Nephron (organoid): ENCODE measurements around the gene PALMD.

Experiments used
- H3K27ac Mint-ChIP-seq, 3 experiments: 2 replicates each; pipeline ENCODE4 v1.8.0; 2020; ENCODE audit warnings: mixed read lengths in 3 of 3, mild to moderate bottlenecking in 2 of 3, moderate library complexity in 1 of 3
- H3K27me3 Mint-ChIP-seq: 2 replicates; pipeline ENCODE4 v1.8.0; 2021; ENCODE audit warnings: low read depth, mild to moderate bottlenecking, moderate library complexity, mixed read lengths
- H3K36me3 Mint-ChIP-seq: 2 replicates; pipeline ENCODE4 v1.8.0; 2020; ENCODE audit warnings: low read depth, mixed read lengths
- H3K4me1 Mint-ChIP-seq: 2 replicates; pipeline ENCODE4 v1.8.0; 2020; ENCODE audit warnings: mixed read lengths
- H3K4me3 Mint-ChIP-seq, 3 experiments: 2 replicates each; pipeline ENCODE4 v1.8.0; 2020; ENCODE audit warnings: mild to moderate bottlenecking in 3 of 3, mixed read lengths in 3 of 3, moderate library complexity in 2 of 3
- H3K9me3 Mint-ChIP-seq: 2 replicates; pipeline ENCODE4 v1.8.0; 2020; ENCODE audit warnings: mixed read lengths
- CTCF ChIP-seq, 3 experiments: fragments of 200-600 bp; sonication (generic); IDR thresholded peaks; one replicate each; pipeline ENCODE4 v1.5.0; 2021; ENCODE audit warnings: antibody characterized with exemption in 3 of 3; ENCODE audit not compliant: unreplicated experiment in 3 of 3

The PALMD gene

GRCh38 chr1:99638853-99639252 is 7.1 kb upstream of the PALMD start:
- peaks cover 26% of the 10 kb centered on the region for H3K4me1 Mint-ChIP-seq
- no peaks in the 10 kb centered on the region for H3K9me3 Mint-ChIP-seq
- H3K36me3 Mint-ChIP-seq: no peaks in the 10 kb centered on the region
- peak overlapping the region in 1 of 3 experiments; percentile 8 for H3K27ac Mint-ChIP-seq
- no peak for TF ChIP-seq CTCF (IDR thresholded peaks at IDR 0.05; ENCODE audit: unreplicated experiment in 3 of 3)
- H3K4me3 Mint-ChIP-seq: no peak overlapping the region
- H3K27me3 Mint-ChIP-seq: no peaks in the 10 kb centered on the region

GRCh38 chr1:99639408-99639807 is 6.5 kb upstream of the PALMD start:
- H3K4me3 Mint-ChIP-seq: no peak overlapping the region
- H3K9me3 Mint-ChIP-seq: no peaks in the 10 kb centered on the region
- H3K27me3 Mint-ChIP-seq: no peaks in the 10 kb centered on the region
- peak overlapping the region in 1 of 3 experiments; percentile 8 for H3K27ac Mint-ChIP-seq
- peaks cover 26% of the 10 kb centered on the region for H3K4me1 Mint-ChIP-seq
- no peaks in the 10 kb centered on the region for H3K36me3 Mint-ChIP-seq
- TF ChIP-seq CTCF (IDR thresholded peaks at IDR 0.05; ENCODE audit: unreplicated experiment in 3 of 3): no peak

- H3K36me3 Mint-ChIP-seq: no peaks in the 10 kb centered on the region
- no peak overlapping the region for H3K4me3 Mint-ChIP-seq
- H3K27me3 Mint-ChIP-seq: no peaks in the 10 kb centered on the region
- no peak for TF ChIP-seq CTCF (IDR thresholded peaks at IDR 0.05; ENCODE audit: unreplicated experiment in 3 of 3)
- H3K4me1 Mint-ChIP-seq: peaks cover 24% of the 10 kb centered on the region
- H3K9me3 Mint-ChIP-seq: no peaks in the 10 kb centered on the region
- H3K27ac Mint-ChIP-seq: no peak overlapping the region
Observed at GRCh38 chr1:99639945-99640344, 6.0 kb upstream of the PALMD start.

GRCh38 chr1:99640672-99641071 is 5.2 kb upstream of the PALMD start:
- no peaks in the 10 kb centered on the region for H3K36me3 Mint-ChIP-seq
- H3K4me3 Mint-ChIP-seq: no peak overlapping the region
- H3K27me3 Mint-ChIP-seq: no peaks in the 10 kb centered on the region
- peaks cover 22% of the 10 kb centered on the region for H3K4me1 Mint-ChIP-seq
- no peaks in the 10 kb centered on the region for H3K9me3 Mint-ChIP-seq
- no peak overlapping the region for H3K27ac Mint-ChIP-seq
- TF ChIP-seq CTCF (IDR thresholded peaks at IDR 0.05; ENCODE audit: unreplicated experiment in 3 of 3): no peak

GRCh38 chr1:99641558-99641957 is 4.4 kb upstream of the PALMD start:
- H3K27me3 Mint-ChIP-seq: no peaks in the 10 kb centered on the region
- no peak overlapping the region for H3K4me3 Mint-ChIP-seq
- H3K9me3 Mint-ChIP-seq: no peaks in the 10 kb centered on the region
- H3K36me3 Mint-ChIP-seq: no peaks in the 10 kb centered on the region
- no peak overlapping the region for H3K27ac Mint-ChIP-seq
- H3K4me1 Mint-ChIP-seq: peaks cover 23% of the 10 kb centered on the region
- no peak for TF ChIP-seq CTCF (IDR thresholded peaks at IDR 0.05; ENCODE audit: unreplicated experiment in 3 of 3)

GRCh38 chr1:99642053-99642452 is 3.9 kb upstream of the PALMD start:
- H3K27me3 Mint-ChIP-seq: no peaks in the 10 kb centered on the region
- H3K27ac Mint-ChIP-seq: no peak overlapping the region
- no peak overlapping the region for H3K4me3 Mint-ChIP-seq
- H3K9me3 Mint-ChIP-seq: no peaks in the 10 kb centered on the region
- H3K4me1 Mint-ChIP-seq: peaks cover 27% of the 10 kb centered on the region
- H3K36me3 Mint-ChIP-seq: no peaks in the 10 kb centered on the region
- TF ChIP-seq CTCF (IDR thresholded peaks at IDR 0.05; ENCODE audit: unreplicated experiment in 3 of 3): no peak
